Measurements from ENCODE around the gene RYR2.

The RYR2 gene

DNA sequence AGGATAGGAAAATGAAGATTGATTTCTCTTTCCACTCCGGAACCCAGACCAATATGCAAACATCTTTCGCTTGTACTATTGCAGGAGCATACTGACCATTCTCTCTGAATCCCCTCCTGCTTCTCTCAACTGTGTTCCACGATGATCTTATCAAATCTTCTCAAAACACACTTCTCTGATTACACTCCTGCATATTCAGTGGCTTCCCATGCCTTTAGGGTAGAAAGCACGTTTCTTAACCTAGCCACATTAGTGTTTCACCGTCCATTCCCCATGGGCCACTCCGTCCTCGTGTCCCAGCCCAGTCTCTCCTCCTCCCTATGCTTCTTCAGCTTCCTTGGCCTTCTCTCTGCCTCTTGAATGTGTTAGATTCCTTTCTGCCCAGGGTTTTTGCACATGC is 650.3 kb downstream of the RYR2 start:
- no peak for DNase-seq

DNA sequence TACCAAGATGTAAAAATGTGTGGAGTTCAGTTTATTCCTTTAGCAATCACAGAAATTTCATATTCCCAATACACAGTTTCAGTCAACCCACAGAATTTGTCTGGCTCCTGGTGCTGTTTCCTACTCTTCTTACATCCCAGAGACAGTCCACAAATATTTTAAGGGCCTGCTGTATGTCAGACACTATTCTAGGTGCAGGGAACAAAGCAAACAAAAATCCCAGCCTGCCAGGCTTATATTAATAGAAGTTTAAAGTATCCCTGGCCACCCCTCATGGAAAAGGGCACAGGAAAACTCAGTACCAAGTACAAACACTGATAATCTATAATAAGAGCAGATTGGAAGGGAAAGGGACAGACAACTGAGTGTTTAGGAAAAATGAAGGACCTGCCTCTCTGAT is 653.9 kb downstream of the RYR2 start:
- DNase-seq, result no peak

DNA sequence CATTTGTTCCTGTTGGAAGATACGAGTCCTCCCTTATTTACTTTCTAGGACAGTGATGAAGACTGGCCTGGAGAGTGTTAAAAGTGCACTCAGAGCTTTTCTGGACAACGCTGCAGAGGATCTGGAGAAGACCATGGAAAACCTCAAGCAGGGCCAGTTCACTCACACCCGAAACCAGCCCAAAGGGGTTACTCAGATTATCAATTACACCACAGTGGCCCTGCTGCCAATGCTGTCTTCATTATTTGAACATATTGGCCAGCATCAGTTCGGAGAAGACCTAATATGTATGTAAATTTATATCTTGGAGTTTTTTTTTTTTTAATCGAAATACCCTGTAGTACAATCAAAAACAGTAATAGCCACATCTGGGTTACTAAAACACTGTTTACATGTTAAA is 658.2 kb downstream of the RYR2 start:
- DNase-seq, result no peak

DNA sequence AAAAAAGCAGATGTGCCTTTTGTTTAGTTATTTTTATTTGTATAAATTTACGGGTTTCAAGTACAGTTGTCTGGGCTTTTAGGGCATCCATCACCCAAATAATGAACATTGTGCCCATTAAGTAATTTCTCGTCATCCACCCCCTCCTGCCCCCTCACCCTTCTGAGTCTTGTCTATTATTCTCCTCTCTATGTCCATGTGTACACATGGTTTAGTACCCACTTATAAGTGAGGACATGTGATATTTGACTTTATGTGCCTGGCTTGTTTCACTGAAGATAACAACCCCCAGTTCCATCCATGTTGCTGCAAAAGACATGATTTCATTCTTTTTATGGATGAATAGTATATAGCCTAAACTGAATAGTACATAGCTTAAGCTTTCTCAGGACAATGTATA is 659.5 kb downstream of the RYR2 start:
- DNase-seq, result no peak

DNA sequence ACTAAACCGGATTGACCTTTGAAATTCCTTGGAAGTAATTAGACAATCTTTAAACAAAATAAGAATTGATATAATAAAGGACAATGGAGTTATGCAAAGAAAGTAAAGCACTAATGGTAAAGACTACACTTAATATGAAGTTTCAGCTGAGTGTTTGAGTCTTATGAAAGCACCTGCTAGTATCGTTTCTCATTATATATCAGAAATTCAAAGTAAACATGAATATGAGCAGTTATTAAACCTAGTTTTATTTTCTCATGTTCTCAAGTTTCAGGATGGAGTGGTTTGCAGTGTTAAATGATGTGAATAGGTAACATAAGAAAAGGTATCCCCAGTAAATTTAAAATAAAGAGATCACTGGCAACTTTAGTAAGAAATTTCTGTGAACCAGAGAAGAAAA is 660.2 kb downstream of the RYR2 start:
- no peak for DNase-seq

DNA sequence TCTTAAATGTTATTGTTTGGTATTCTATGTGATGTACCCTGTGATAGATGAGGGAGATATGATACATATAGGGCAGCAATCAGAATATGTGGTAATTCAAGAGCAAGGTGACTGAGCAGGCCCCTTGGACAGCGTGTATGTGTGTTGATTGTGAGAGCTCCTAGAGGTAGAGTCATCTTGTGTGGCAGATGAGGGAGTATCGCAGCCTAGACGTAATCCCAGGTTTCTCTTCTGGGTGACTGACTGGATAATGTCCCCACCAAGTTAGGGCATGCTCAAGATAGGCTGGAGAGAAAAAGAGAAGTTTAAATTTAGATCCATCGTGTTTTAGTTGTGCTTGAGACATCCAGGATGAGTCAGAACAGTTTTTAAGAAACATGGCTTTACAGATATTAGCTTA is 663.5 kb downstream of the RYR2 start:
- DNase-seq, result no peak

DNA sequence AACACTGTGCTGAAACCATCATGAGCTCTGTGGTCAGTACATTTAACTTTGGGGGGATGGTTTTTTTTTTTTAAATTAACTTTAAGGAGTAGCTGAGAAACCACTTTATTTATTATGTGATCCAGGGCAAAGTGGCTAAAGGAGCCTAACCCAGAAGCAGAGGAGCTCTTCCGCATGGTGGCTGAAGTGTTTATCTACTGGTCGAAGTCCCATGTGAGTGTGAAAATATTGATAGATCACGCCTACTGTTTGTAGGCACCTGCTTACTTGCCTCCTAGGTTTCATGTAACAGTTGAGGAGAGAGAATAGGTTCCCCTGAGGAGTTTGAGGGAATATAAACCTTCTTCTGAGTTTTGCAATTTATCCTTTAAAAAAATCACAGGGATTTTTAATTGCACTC is 667.4 kb downstream of the RYR2 start:
- DNase-seq, result no peak

DNA sequence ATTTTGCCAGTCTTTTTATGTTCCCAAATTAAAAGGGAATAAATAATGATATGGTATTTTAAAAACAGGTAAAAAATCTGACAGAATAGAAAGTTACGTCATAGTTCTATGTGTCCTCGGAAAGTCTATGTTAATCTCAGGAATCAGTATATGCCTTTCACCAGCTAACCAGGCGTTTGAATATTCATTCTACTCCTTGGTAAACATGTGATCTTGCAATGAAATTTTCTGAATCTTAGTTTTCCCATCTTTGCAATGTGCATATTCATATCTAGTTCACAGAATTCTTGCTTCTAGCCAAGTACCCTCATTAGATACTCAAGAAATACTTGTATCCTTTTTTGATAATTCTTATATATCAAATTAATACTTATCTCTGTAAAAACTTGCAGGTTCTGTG is 669.3 kb downstream of the RYR2 start:
- DNase-seq, result no peak

DNA sequence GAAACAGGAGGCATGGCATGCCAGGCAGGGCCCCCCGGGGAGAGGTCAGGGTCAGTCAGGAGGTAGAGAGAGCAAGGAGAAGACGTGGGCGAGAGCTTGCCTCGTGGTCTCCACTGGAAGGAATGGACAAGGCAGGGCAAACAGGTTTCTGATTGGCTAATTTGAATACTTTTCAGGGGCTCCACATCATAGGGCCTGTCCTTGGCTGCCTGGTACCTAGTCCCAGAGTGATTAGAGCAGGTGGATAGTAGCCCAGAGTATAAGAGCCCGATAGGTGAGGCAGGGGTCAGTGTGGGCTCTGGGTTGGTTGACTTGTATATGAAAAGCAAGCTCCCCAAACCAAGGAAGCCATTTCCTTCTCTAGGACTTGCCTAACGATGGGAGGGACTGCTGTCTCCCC is 670.1 kb downstream of the RYR2 start:
- no peak for DNase-seq

DNA sequence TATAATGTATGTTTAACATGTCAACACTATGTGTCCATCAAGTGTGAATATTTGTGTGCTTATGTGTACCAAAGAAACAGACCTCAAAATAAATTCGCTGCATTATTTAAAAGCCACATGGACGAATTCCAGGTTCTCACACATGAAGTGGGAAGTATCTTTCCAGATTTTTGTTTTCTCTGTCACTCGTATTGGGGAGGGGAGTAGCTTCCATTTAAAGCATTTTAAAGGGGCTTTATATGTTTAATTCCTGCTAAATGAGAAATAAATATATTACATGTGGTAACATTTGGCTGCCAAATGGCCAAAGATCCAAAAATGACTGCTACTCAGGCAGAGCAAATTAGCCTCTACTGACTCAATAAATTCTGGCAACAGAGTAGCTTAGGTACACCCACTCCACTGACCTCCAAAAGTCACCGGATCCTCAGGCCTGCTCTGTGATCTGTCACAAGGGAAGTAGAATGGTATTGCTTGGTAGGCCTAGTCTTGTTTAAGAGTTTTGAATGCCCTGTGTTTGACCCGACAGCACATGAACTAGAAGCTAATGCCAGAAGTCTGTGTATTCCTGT is 670.7 kb downstream of the RYR2 start:
- DNase-seq, result no peak

DNA sequence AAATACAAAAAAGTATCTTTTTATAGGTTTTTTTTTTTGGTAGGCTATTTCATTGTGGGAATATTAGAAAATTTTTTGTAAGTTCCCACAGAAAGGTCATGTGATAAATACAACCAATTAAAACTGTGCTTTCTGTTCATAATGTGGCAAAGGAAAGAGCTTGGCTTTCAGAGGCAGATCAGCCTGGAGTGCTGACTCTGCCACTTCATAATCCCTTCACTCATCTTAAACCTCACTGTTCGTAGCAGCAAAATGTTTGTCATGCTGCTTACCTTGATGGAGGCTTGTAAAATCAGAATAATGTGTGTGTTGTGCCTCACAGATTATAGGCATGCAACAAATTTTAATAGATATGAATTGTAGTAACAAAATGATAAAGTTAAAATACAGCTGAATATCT is 671.9 kb downstream of the RYR2 start:
- no peak for DNase-seq

DNA sequence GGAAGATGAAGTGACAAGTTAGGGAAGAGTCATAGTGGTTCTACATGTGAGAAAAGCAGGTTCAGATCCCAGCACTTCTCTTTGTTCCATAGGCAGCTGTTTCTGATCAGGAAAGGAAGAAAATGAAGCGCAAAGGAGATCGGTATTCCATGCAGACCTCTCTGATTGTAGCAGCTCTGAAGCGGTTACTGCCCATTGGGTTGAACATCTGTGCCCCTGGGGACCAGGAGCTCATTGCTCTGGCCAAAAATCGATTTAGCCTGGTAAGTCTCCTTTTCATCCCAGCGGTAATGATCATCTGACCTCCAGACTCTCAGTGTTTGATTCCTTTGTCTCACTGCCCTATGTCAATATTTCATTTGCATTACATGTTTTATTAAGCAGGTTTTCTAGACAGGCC is 675.1 kb downstream of the RYR2 start:
- DNase-seq, result no peak

DNA sequence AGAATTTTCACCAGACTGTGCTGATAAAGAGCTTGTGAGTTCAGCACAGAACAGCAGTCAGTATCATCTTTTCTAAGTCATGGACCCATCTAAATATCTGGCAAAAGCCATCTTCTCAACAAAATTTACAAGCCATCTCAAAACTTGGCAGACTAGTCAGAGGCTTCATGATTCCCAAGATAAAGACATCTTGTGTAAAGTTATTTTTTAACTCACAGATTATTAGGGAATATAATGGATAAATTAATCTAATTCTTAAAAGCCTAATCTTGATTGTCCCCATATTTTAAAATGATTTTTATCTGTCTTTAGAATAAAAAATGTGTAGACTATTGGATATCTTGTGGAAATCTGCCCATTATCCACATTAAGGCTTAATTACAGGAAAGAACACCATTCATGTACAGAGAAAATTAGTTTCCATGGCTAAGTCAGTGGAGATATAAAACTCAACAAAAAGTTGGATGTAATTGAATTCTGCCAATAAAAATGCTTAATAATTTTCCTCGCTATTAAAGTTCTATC is 688.9 kb downstream of the RYR2 start:
- no peak for DNase-seq

DNA sequence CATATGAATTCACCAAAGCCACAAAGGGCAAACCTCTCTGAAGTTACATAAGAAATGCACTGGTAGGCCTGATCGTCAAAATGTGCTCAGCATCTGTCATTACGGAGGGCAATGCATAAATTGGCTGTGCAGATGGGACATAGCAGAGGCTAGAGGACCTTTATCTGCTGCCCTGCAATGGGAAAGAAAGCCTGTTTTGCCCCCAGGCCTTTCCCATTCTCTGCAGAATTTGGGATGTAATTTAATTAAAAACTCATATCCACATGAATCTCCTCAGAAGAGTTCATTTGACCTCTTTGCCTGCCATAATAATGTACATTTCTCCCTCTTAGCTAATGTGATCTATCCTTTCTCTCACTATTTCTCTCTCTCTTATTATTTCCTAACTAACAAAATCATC is 690.7 kb downstream of the RYR2 start:
- no peak for DNase-seq

DNA sequence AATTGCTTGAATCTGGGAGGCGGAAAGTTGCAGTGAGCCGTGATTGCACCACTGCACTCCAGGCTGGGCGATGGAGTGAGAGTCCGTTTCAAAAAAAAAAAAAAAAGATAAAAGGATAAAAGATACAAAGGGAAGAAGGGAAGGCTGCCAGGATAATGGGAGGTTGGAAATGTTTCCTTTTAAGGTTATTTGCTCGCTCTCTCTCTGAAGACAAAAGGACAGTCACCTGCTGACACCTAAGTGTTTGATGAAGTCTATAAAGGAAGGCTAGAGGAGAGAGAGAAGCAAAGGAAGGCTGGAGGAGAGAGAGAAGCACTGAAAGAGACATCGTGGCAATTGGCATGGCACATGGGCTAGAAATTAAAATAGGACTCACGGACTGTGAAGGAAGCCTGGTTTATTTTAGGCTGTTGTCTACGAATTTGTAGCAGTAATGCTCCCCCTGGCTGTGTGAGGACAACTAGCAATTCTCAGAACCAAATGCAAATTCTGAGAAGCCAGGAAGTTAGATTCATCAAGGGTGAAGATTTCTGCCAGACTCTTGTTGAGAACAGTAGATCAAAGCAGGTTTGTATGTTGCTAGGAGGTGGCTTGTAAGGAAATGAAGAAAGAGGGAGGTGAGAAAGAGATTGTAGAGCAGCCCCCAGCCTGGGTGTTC is 694.5 kb downstream of the RYR2 start:
- DNase-seq, result no peak

DNA sequence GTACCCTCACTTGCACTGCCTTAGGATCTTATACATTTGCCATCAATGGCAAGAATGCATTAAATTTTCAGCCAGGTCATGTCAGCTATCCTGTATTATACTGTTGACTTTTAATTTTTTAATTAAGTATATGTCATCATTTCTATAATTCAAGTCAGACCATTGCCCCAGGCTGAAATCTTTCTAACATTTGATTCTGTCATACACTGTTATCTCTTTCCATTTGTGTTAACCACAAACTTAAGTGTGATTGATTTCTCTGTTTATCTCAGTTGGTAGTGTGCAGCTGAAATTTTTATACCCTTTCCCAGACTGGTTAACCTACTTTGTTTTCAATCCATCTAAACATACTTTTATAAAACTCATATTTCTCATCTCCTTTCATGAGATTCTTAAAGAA is 695.5 kb downstream of the RYR2 start:
- no peak for DNase-seq

DNA sequence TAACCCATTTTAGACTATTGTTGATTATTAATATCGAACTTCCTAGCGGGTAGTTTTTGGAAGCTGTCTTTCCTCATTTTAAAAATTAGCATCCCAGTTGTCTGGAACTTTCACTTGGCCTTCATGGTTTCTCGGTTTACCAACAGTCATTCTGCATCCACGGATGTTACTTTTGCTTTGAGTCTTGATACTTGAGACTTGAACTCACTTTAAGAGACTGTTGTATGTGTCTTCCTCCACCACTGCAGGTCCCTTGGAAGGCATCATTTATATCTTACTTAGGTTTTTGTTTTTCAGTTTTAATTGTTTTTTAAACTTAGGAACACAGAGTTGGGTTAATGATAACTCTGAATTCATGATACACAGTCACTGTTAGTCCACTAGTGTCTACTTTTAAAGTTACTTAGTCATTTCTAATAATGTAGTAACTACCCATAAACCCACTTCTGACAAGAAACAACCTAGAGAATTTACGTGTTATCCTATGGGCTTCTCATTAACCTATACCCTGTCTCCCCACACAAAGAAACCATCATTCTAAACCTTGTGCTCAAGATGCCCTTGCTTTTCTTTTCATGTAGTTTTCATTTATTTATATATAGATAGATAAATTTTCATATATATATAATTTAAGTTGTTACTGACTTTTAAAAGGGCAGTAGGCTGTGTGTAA is 696.1 kb downstream of the RYR2 start:
- no peak for DNase-seq

DNA sequence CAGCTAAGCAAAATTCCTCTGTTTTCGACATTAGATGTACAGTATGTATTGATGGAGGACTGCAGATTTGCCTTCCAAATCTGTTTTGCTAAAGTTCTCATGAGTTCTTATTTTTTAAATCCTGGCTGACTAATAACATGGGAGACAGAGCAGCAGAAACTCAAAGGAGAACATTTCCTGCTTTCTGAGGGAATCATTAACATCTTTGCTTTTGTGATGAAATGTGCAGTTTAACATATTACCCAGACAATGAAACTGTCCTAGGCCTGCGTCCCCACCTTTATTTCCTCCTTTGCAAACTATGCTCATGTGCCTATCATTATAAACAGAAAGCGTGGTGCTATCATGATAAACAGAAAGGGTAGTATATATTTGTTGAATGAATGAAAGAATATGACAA is 698.9 kb downstream of the RYR2 start:
- DNase-seq, result no peak

DNA sequence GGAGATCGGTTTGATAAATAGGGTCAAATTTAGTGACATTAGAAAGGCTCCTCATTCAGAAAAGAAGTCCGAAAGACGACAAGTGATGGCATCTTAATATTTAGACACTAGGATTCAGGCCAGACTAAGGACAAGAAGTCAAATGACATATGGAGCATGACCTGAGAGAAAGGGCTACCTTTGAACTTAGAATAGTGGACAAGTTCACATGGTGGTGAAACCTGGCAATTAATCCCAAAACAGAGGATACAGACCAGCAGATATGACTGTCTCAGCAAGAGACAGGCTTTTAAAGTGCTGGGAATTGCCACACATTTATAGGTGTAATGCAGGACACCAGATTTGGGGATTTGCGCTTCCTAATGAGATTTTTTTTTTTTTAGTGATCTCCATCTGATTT is 703.6 kb downstream of the RYR2 start:
- DNase-seq, result no peak

DNA sequence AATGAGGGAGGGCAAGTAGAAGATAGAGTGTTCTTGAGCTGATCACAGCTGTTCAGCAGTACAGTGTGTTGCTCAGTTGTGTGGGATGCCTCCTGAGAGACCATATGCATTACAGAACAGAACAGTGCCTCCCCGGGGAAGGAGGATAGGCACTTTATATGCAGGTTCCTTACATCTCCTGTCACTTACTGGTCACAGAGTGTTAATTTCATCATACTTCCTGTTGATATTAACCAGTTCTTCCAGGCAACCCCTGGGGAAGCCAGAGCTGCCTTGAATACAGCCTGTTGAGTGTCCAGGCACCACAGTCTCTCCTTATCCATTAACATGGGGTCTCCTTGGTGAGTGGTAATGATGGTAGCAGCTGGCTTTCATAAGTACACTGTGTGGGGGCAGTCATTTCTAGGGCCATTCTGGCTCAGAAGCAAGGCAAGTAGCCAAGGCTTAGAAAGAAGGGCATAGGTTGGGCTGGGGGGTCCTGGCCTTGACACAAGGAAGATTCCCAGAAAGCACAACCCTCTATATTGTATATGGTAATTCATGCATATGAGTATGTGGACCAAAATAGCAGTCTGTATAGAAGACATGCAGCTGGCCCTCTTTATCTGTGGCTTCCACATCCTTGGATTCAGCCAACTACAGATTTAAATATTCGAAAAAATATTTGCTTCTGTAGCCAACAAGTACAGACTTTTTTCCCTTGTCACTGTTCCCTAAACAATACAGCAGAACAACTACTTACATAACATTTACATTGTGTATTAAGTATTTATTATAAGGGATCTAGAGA is 706.4 kb downstream of the RYR2 start:
- DNase-seq, result no peak

DNA sequence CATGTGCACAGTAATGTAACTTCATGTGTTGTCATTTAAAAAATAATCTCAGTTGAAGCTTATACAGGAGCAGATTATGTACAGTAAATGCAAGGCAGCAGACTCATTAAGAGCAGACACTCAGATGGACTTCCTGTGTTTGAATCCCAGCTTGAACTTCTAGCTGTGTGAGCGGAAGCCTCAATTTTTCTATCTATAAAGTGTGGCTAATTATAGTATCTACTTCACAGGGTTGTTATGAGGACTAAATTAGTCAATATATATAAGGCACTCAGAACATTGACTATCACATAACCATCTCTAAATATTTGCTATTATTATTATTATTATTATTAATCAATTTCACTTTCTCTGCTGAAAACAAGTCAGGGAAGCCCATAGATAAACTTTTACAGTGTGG is 707.1 kb downstream of the RYR2 start:
- no peak for DNase-seq

DNA sequence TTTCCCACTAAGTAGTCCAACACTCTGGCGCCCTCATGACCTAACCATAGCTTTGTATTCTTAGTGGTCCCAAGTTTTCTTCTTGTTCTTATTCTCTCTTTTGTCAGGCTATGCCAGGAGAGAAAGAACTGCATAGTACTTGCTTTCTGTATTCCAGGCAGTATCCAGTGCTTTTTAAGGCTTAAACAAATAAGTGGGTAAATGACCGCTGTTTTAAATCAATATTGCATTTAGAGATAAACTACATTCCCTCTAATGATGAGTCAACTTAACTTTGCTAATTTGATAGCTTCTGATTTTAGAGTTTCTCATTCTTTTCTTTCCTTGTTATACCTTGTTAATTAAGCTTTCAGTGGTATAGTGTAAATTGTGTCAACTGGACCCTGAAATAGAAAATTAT is 709.1 kb downstream of the RYR2 start:
- no peak for DNase-seq

DNA sequence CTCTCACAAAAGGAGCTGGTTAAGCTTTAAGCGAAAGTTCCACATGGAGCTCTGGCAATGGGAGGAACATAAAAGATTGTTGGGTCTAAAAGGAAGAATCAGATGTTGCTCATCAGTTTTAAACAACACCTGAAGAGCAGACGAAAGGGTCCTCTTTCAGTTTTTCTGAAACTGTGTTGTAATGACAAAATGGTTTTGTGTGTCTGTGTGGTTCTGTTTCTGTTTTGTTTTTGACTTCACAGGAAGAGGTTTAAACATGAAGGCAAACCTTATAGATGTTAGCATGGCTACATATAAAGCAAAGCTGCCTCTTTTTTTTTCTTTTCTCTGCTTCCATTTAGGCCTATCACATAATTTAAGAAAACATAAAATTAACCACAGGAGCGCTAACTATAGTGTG is 712.6 kb downstream of the RYR2 start:
- no peak for DNase-seq

Measured in activated CD4-positive, alpha-beta T cell treated with anti-CD3 and anti-CD28 coated beads, Interleukin-2, amount 50 U/mL, for 4 hours (primary cell).